ENCODE data around the gene TSPEAR.

TSPEAR gene

DNA sequence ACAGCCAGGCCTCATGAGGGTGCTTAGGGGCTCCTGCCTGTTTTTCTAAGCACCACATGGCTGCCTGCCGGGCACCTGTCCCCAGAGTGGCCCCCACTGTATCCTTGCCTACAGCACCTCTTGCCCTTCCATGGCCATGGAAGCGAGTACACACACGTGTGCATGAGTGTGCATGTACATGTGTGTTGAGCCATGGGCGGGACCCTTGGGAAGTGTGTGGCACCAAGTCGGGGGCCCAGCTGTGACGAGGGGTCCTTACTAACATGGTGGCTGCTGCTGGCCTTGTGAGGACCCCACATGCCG is 197.2 kb downstream of the TSPEAR start:
- no peak overlapping the region for H3K4me3 Mint-ChIP-seq
- H3K4me1 Mint-ChIP-seq (ENCODE audit: low read depth) = no peaks in the 10 kb centered on the region
- no peaks in the 10 kb centered on the region for H3K36me3 Mint-ChIP-seq (ENCODE audit: low read depth)
- peaks cover 4% of the 10 kb centered on the region for H3K9me3 Mint-ChIP-seq
- H3K27me3 Mint-ChIP-seq = no peaks in the 10 kb centered on the region
- H3K27ac Mint-ChIP-seq = no peak overlapping the region

- no peak overlapping the region for H3K4me3 Mint-ChIP-seq
- H3K4me1 Mint-ChIP-seq (ENCODE audit: low read depth) = no peaks in the 10 kb centered on the region
- peaks cover 4% of the 10 kb centered on the region for H3K9me3 Mint-ChIP-seq
- H3K27me3 Mint-ChIP-seq = no peaks in the 10 kb centered on the region
- no peaks in the 10 kb centered on the region for H3K36me3 Mint-ChIP-seq (ENCODE audit: low read depth)
- no peak overlapping the region for H3K27ac Mint-ChIP-seq
These were observed 197.8 kb downstream of the TSPEAR start for GRCh38 chr21:44513389-44514217.

DNA sequence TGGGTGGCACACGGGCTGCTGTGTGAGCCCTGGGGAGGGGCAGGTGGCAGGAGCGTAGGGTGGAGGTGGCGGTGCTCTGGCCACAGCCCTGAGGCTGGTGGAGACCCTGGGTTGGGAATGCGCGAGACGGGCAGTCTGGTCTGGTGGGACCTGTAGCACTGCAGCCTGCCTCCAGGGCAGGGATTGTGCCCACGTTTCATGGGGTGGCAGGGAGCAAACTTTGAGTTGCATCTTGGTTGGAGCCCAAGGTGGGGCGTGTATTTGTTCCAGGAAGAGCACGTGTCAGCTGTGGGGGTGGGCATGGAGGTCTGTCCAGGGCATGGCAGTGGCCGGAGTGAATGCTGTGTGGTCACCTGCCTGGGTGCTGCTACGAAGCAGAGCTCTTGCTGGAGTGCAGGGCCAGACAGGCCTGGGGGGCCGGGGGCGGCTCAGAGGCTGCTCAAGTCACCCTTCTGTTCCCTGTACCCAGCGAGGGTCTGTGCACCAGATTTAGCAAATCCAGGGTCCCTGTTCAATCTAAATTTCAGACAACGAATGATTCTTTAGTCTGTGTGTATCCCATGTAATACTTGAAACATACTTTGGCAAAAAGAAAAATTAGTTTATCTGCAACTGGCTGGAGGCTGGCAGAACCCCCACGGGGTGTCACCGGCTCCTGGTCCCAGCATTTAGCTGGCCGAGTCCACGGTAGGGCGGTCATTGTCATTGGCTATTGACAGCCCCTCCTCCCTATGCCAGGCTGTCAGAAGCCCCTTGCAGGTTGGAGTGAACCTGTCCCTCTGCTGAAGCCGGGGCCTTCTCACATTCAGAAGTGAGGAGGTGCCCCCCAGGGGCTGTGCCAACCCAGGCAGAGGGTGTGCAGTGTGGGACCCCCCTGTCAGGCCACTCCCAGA is 198.6 kb downstream of the TSPEAR start:
- Mint-ChIP-seq H3K27ac (no peak overlapping the region), H3K9me3 (peaks cover 2% of the 10 kb centered on the region)

GRCh38 chr21:44511938-44512275 is 199.5 kb downstream of the TSPEAR start:
- H3K4me3 Mint-ChIP-seq = no peak overlapping the region
- H3K27ac Mint-ChIP-seq = no peak overlapping the region
- no peaks in the 10 kb centered on the region for H3K27me3 Mint-ChIP-seq
- H3K9me3 Mint-ChIP-seq = no peaks in the 10 kb centered on the region
- no peaks in the 10 kb centered on the region for H3K36me3 Mint-ChIP-seq (ENCODE audit: low read depth)
- no peaks in the 10 kb centered on the region for H3K4me1 Mint-ChIP-seq (ENCODE audit: low read depth)

More for the DNA sequence above, 198.6 kb downstream of the TSPEAR start:
- H3K27me3 Mint-ChIP-seq = no peaks in the 10 kb centered on the region
- no peak overlapping the region for H3K4me3 Mint-ChIP-seq
- H3K4me1 Mint-ChIP-seq (ENCODE audit: low read depth) = no peaks in the 10 kb centered on the region
- H3K36me3 Mint-ChIP-seq (ENCODE audit: low read depth) = no peaks in the 10 kb centered on the region

GRCh38 chr21:44511219-44511937 is 200.0 kb downstream of the TSPEAR start:
- H3K4me3 Mint-ChIP-seq = no peak overlapping the region
- no peaks in the 10 kb centered on the region for H3K27me3 Mint-ChIP-seq
- H3K9me3 Mint-ChIP-seq = no peaks in the 10 kb centered on the region
- H3K27ac Mint-ChIP-seq = no peak overlapping the region
- no peaks in the 10 kb centered on the region for H3K4me1 Mint-ChIP-seq (ENCODE audit: low read depth)
- no peaks in the 10 kb centered on the region for H3K36me3 Mint-ChIP-seq (ENCODE audit: low read depth)

DNA sequence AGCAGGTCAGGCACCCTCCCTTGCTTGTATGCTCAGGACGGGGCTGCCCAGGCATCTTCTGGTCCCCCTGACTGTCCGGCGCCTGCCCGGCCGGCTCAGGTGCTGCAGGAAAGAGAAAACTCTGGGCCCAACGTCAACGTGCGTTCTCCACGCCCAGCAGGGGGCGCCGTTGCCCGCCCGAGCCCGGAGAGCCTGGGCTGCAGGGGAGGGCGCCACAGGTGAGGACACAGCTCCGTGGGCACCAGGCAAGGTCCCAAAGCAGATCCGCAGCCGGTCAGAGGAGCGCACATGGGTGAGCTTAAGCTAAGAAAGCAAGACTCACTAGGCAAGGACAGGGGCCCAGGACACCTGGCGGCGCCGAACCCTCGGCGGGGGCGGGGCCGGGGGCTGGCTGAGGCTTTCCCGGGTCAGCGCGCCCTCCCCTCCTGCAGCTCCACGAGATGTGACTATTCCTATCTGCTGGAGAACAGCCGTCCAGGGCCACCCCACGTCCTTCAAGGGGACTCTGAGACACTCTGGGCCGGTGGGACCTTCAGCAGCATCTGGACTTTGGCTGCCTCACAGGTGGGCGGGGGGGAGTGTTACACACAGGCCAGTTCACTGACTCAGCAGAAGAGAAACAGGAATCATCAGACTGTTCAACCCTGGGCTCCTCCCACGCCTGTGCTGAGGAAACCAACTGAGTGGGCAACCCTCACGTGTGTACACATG is 200.7 kb downstream of the TSPEAR start:
- H3K9me3 Mint-ChIP-seq = no peaks in the 10 kb centered on the region
- H3K36me3 Mint-ChIP-seq (ENCODE audit: low read depth) = no peaks in the 10 kb centered on the region
- no peaks in the 10 kb centered on the region for H3K27me3 Mint-ChIP-seq
- H3K4me3 Mint-ChIP-seq = no peak overlapping the region
- H3K4me1 Mint-ChIP-seq (ENCODE audit: low read depth) = no peaks in the 10 kb centered on the region
- H3K27ac Mint-ChIP-seq = no peak overlapping the region

- H3K4me3 Mint-ChIP-seq = no peak overlapping the region
- H3K27ac Mint-ChIP-seq = no peak overlapping the region
- no peaks in the 10 kb centered on the region for H3K9me3 Mint-ChIP-seq
- H3K27me3 Mint-ChIP-seq = no peaks in the 10 kb centered on the region
- H3K4me1 Mint-ChIP-seq (ENCODE audit: low read depth) = no peaks in the 10 kb centered on the region
- no peaks in the 10 kb centered on the region for H3K36me3 Mint-ChIP-seq (ENCODE audit: low read depth)
These were observed 201.3 kb downstream of the TSPEAR start for GRCh38 chr21:44510109-44510507.

GRCh38 chr21:44509539-44509938 is 201.8 kb downstream of the TSPEAR start:
- Mint-ChIP-seq H3K36me3 (ENCODE audit: low read depth) (no peaks in the 10 kb centered on the region), H3K4me1 (ENCODE audit: low read depth) (no peaks in the 10 kb centered on the region), H3K9me3 (no peaks in the 10 kb centered on the region), H3K27me3 (no peaks in the 10 kb centered on the region), H3K4me3 (no peak overlapping the region), H3K27ac (no peak overlapping the region)

- Mint-ChIP-seq H3K4me1 (ENCODE audit: low read depth) (no peaks in the 10 kb centered on the region), H3K4me3 (no peak overlapping the region), H3K9me3 (no peaks in the 10 kb centered on the region), H3K36me3 (ENCODE audit: low read depth) (no peaks in the 10 kb centered on the region), H3K27ac (no peak overlapping the region), H3K27me3 (no peaks in the 10 kb centered on the region)
These were observed 202.5 kb downstream of the TSPEAR start for GRCh38 chr21:44508711-44509445.

DNA sequence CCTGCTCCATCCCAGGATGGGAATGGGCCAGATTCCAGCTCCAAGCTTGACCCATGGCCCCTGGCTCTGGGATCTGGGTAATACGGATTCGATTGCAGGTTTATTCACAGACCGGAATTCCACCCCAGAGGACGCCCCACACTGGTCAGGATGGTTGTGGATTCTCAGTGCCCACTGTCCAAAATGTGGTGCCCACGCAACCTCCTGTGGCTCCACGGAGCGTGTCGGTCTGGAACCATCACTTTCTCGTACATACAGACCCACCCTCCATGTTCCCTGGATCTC is 203.0 kb downstream of the TSPEAR start:
- H3K4me1 Mint-ChIP-seq (ENCODE audit: low read depth) = no peaks in the 10 kb centered on the region
- no peaks in the 10 kb centered on the region for H3K9me3 Mint-ChIP-seq
- H3K4me3 Mint-ChIP-seq = no peak overlapping the region
- H3K27ac Mint-ChIP-seq = no peak overlapping the region
- H3K36me3 Mint-ChIP-seq (ENCODE audit: low read depth) = no peaks in the 10 kb centered on the region
- H3K27me3 Mint-ChIP-seq = no peaks in the 10 kb centered on the region

- H3K4me1 Mint-ChIP-seq (ENCODE audit: low read depth) = no peaks in the 10 kb centered on the region
- H3K27ac Mint-ChIP-seq = no peak overlapping the region
- H3K9me3 Mint-ChIP-seq = no peaks in the 10 kb centered on the region
- H3K27me3 Mint-ChIP-seq = no peaks in the 10 kb centered on the region
- H3K36me3 Mint-ChIP-seq (ENCODE audit: low read depth) = no peaks in the 10 kb centered on the region
- no peak overlapping the region for H3K4me3 Mint-ChIP-seq
These were observed 203.5 kb downstream of the TSPEAR start for GRCh38 chr21:44507673-44508425.

GRCh38 chr21:44506279-44507255 is 204.8 kb downstream of the TSPEAR start:
- H3K27me3 Mint-ChIP-seq = no peaks in the 10 kb centered on the region
- no peak overlapping the region for H3K4me3 Mint-ChIP-seq
- no peaks in the 10 kb centered on the region for H3K4me1 Mint-ChIP-seq (ENCODE audit: low read depth)
- H3K27ac Mint-ChIP-seq = no peak overlapping the region
- no peaks in the 10 kb centered on the region for H3K36me3 Mint-ChIP-seq (ENCODE audit: low read depth)
- no peaks in the 10 kb centered on the region for H3K9me3 Mint-ChIP-seq

All from stimulated activated naive CD8-positive, alpha-beta T cell treated with anti-CD3 and anti-CD28 coated beads, Interleukin-15, Interleukin-2, amounts not matched to agents 100 ng/mL and 50 ng/mL, for 24 hours (primary cell).